ENCODE measurements around the gene RAB8B. TPM values are rescaled to one million over a fixed set of nuclear protein-coding genes. Genes with fewer than 3 reads are reported as not detected.

The RAB8B gene
- total RNA-seq = 33.6 TPM
- polyA plus RNA-seq (ENCODE audit: insufficient read depth, low read depth, low replicate concordance) = 7.1 TPM
- long read RNA-seq, donor 1, full-length matches to known transcripts = 7 of 7 reads
- long read RNA-seq, donor 1, partial matches to known transcripts = 0 of 7 reads
- long read RNA-seq, donor 1, other reads (novel, unspliced or antisense) = 0 of 7 reads
- long read RNA-seq, donor 2, full-length matches to known transcripts = 7 of 7 reads
- long read RNA-seq, donor 2, partial matches to known transcripts = 0 of 7 reads
- long read RNA-seq, donor 2, other reads (novel, unspliced or antisense) = 0 of 7 reads
- long read RNA-seq, donor 3, full-length matches to known transcripts = 6 of 6 reads
- long read RNA-seq, donor 3, partial matches to known transcripts = 0 of 6 reads
- long read RNA-seq, donor 3, other reads (novel, unspliced or antisense) = 0 of 6 reads
- long read RNA-seq, donor 4, full-length matches to known transcripts = 3 of 3 reads
- long read RNA-seq, donor 4, partial matches to known transcripts = 0 of 3 reads
- long read RNA-seq, donor 4, other reads (novel, unspliced or antisense) = 0 of 3 reads
- long read RNA-seq, donor 5 = 0 reads
- long read RNA-seq, donor 6, full-length matches to known transcripts = 7 of 7 reads
- long read RNA-seq, donor 6, partial matches to known transcripts = 0 of 7 reads
- long read RNA-seq, donor 6, other reads (novel, unspliced or antisense) = 0 of 7 reads
- long read RNA-seq, donor 7, full-length matches to known transcripts = 19 of 22 reads
- long read RNA-seq, donor 7, partial matches to known transcripts = 1 of 22 reads
- long read RNA-seq, donor 7, other reads (novel, unspliced or antisense) = 2 of 22 reads
- long read RNA-seq, donor 8, full-length matches to known transcripts = 6 of 6 reads
- long read RNA-seq, donor 8, partial matches to known transcripts = 0 of 6 reads
- long read RNA-seq, donor 8, other reads (novel, unspliced or antisense) = 0 of 6 reads
- long read RNA-seq, donor 9, full-length matches to known transcripts = 5 of 5 reads
- long read RNA-seq, donor 9, partial matches to known transcripts = 0 of 5 reads
- long read RNA-seq, donor 9, other reads (novel, unspliced or antisense) = 0 of 5 reads
- long read RNA-seq, donor 10, full-length matches to known transcripts = 5 of 5 reads
- long read RNA-seq, donor 10, partial matches to known transcripts = 0 of 5 reads
- long read RNA-seq, donor 10, other reads (novel, unspliced or antisense) = 0 of 5 reads

DNA sequence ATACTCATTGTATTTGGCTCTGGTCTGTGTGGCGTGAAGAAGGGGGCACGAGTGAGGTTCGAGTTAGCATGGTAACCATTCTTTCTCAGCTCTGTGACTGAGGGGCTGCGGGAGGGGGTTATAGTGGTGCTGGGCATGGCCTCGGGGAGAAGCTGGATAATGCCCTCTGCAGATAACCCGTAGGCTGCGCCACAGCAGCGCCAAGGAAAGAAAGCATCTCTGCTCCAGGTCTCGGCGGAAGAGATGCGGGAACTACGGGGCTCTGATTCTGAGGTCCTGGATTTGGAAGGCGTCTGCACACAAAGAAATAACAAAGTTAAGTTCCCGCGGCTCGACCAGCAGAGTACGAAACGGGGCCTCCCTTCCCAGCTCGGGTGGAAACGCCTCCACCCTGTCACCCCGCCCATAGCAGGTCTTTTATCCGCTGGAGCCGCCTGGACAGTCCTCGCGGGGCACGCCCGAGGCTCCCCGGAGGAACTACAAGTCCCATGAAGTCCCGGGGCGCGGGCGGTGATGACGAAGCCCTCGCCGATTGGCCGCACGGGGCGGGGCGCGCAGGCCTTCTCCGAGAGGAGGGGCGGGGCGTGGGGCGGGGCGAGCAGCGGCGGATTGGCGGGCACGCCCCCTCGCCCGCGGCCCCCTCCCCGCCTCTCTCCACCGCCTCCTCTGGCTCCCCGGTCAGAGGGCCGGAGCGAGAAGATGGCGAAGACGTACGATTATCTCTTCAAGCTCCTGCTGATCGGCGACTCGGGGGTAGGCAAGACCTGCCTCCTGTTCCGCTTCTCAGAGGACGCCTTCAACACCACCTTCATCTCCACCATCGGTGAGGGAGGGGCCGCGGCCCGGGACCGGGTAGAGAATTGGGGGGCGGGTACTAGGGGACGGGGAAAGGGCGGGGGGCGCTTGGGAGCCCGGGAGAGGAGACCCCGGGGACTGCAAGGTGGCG is at the start of gene RAB8B:
TSS of gene RAB8B (plus strand) at position 681 of the 946 bp plus-strand sequence. CDS start at position 700, 19 bp downstream.
- peaks cover 0 to 13% (median 4%) of the 10 kb centered on the region in 3 donors for H3K4me1 ChIP-seq (ENCODE audit: control insufficient read depth in 2 of 3, insufficient read depth in 2 of 3, low read depth in 1 of 3, low read length in 3 of 3)
- H3K9ac ChIP-seq (ENCODE audit: low read length in 3 of 3) = peak within 1 kb of the TSS; percentile 69 to 89 (median 74)
- FAIRE-seq (no peak), DNase-seq (peak; percentile 98 to 99 (median 99))
- TF ChIP-seq, protein P1, sequence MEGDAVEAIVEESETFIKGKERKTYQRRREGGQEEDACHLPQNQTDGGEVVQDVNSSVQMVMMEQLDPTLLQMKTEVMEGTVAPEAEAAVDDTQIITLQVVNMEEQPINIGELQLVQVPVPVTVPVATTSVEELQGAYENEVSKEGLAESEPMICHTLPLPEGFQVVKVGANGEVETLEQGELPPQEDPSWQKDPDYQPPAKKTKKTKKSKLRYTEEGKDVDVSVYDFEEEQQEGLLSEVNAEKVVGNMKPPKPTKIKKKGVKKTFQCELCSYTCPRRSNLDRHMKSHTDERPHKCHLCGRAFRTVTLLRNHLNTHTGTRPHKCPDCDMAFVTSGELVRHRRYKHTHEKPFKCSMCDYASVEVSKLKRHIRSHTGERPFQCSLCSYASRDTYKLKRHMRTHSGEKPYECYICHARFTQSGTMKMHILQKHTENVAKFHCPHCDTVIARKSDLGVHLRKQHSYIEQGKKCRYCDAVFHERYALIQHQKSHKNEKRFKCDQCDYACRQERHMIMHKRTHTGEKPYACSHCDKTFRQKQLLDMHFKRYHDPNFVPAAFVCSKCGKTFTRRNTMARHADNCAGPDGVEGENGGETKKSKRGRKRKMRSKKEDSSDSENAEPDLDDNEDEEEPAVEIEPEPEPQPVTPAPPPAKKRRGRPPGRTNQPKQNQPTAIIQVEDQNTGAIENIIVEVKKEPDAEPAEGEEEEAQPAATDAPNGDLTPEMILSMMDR (IDR thresholded peaks at IDR 0.05; ENCODE audit: borderline replicate concordance, extremely low read depth, insufficient read depth) = no peak
- no peaks in the 10 kb centered on the region for H3K27me3 ChIP-seq (ENCODE audit: control insufficient read depth, insufficient read depth, low read length)
- H3K36me3 ChIP-seq (ENCODE audit: control insufficient read depth in 2 of 3, insufficient read depth in 3 of 3, low read length in 3 of 3) = no peaks in the 10 kb centered on the region
- no peaks in the 10 kb centered on the region for H3K9me3 ChIP-seq (ENCODE audit: control insufficient read depth in 2 of 3, insufficient read depth in 1 of 3, low read length in 3 of 3)
- H3K4me3 ChIP-seq (ENCODE audit: low read length in 3 of 3) = peak within 1 kb of the TSS; percentile 82 to 86 (median 83)
- intact Hi-C loops (cut with DNase I) = no loop called here
- H3K27ac ChIP-seq (ENCODE audit: low read depth in 2 of 2, low read length in 2 of 2) = peak within 1 kb of the TSS; percentile 79 to 93

DNA sequence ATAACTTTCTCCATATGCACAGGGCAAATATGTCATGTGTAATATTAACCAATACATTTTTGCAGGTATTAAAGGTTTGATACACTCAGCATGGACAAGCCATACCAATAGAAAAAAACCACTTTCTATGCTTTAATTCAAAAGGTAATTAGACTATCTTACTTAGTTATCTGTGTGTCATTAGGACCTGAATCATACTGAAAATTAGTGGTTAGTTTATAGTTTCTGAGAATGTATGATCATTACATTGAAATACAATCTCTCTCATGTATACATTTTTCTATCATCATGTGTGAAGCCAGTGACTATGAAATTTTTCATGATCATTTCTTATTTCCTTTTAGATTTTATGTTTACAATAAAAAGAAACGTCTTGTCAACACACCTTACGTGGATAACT is 48.5 kb upstream of the RAB8B start:
- no peak for FAIRE-seq
- Histone ChIP-seq H3K9me3 (ENCODE audit: control insufficient read depth in 2 of 3, insufficient read depth in 1 of 3, low read length in 3 of 3) (no peaks in the 10 kb centered on the region), H3K36me3 (ENCODE audit: control insufficient read depth in 2 of 3, insufficient read depth in 3 of 3, low read length in 3 of 3) (peaks cover 0 to 7% (median 4%) of the 10 kb centered on the region in 3 donors), H3K27me3 (ENCODE audit: control insufficient read depth, insufficient read depth, low read length) (no peaks in the 10 kb centered on the region), H3K9ac (ENCODE audit: low read length in 3 of 3) (no peak overlapping the region), H3K4me3 (ENCODE audit: low read length in 3 of 3) (no peak overlapping the region), H3K27ac (ENCODE audit: low read depth in 2 of 2, low read length in 2 of 2) (no peak overlapping the region), H3K4me1 (ENCODE audit: control insufficient read depth in 2 of 3, insufficient read depth in 2 of 3, low read depth in 1 of 3, low read length in 3 of 3) (no peaks in the 10 kb centered on the region)
- intact Hi-C loops (cut with DNase I) = no loop called here
- DNase-seq = no peak
- TF ChIP-seq, protein P1 (IDR thresholded peaks at IDR 0.05; ENCODE audit: borderline replicate concordance, extremely low read depth, insufficient read depth) = no peak

DNA sequence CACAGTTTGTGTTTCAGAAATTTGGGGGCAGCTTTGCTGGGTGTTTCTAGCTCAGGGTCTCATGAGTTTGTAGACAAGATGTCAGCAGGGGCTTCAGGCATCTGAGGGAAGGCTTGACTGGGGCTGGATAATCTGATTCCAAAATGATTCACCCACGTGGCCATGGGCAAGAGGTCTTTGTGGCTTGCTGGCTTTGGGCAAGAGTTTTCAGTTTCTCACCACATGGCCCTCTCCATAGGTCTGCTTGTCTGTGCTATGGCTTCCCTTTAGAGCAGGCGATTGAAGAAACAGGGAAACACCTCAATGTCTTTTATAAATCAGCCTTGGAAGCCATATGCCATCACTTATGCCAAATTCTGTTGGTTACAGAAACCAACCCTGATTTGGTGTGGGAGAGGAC is 44.0 kb upstream of the RAB8B start:
- TF ChIP-seq, protein P1 (IDR thresholded peaks at IDR 0.05; ENCODE audit: borderline replicate concordance, extremely low read depth, insufficient read depth) = no peak
- no peak for DNase-seq
- no peak for FAIRE-seq
- Histone ChIP-seq H3K27me3 (ENCODE audit: control insufficient read depth, insufficient read depth, low read length) (no peaks in the 10 kb centered on the region), H3K4me3 (ENCODE audit: low read length in 3 of 3) (no peak overlapping the region), H3K27ac (ENCODE audit: low read depth in 2 of 2, low read length in 2 of 2) (no peak overlapping the region), H3K9me3 (ENCODE audit: control insufficient read depth in 2 of 3, insufficient read depth in 1 of 3, low read length in 3 of 3) (no peaks in the 10 kb centered on the region), H3K9ac (ENCODE audit: low read length in 3 of 3) (no peak overlapping the region), H3K36me3 (ENCODE audit: control insufficient read depth in 2 of 3, insufficient read depth in 3 of 3, low read length in 3 of 3) (peaks cover 0 to 13% (median 4%) of the 10 kb centered on the region in 3 donors), H3K4me1 (ENCODE audit: control insufficient read depth in 2 of 3, insufficient read depth in 2 of 3, low read depth in 1 of 3, low read length in 3 of 3) (no peaks in the 10 kb centered on the region)
- intact Hi-C loops (cut with DNase I) = no loop called here
